COLO829 (cell line): Measurements from ENCODE around the gene CEP112.
"Not testable (repeated sequence)": the region's sequence is repeated elsewhere in the genome, so short reads cannot be mapped to it uniquely, and the experiment has no call there.

Experiments used
- DNase-seq: peaks from one replicate; pipeline ENCODE4 v3.0.0; 2012; ENCODE audit warnings: low spot score

CEP112 gene

DNA sequence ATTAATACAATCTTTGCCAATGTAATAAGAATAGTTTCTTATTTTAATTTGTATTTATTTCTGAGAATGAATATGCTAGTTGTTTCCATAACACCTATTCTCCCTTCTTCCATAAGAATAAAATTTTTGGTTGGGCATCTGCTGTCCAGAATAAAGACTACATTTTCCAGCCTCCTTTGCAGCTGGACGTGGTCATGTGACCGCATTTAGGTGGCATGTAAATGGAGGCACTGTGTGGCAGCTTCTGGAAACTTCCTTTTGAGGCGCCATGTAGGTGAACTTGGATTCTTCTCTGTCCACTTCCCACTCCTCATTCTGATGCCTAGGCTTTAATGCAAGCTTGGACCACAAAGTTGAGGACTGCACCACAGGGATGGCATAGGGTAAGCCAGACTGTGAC lies 415.0 kb downstream of the CEP112 start:
- no peak for DNase-seq

GRCh38 chr17:65774787-65775186 lies 417.1 kb downstream of the CEP112 start:
- DNase-seq: peak; percentile 40

DNA sequence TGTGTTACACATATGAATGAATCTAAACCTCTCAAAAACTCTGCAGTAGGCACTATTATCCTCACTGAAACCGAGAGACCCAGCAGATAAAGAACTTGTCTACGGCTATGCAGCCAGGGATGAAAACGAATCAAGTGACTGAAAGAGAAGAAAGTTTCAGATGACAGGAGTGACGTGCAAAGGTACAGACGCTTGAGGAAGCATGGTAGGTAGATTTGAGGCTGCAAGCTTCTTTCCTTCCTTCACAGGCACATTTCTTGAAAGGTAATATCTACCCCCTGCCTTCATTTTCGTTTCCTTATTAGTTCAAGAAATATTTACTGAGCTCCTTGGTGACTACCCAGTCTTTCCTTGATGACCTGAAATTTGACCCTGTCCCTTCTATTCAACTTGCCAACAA lies 418.9 kb downstream of the CEP112 start:
- DNase-seq: no peak

- DNase-seq: no peak
Observed at GRCh38 chr17:65771704-65772103, 420.2 kb downstream of the CEP112 start.

DNA sequence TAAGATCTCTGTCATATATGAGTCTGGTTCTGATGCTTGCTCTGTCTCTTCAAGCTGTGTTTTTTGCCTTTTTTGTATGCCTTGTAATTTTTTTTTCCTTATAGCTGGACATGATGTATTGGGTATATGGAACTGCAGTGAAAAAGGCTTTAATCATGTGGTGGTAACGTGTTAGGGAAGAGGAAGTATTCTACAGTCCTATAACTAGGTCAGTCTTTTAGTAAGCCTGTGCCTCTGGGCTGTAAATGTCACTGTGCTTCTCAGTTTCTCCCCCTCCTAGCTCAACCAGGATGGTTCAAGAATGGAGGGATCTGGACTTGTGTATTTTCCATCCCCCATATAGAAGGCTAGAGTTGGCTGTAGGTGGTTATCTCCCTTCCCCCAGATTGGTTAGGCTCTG lies 428.1 kb downstream of the CEP112 start:
- DNase-seq: no peak

DNA sequence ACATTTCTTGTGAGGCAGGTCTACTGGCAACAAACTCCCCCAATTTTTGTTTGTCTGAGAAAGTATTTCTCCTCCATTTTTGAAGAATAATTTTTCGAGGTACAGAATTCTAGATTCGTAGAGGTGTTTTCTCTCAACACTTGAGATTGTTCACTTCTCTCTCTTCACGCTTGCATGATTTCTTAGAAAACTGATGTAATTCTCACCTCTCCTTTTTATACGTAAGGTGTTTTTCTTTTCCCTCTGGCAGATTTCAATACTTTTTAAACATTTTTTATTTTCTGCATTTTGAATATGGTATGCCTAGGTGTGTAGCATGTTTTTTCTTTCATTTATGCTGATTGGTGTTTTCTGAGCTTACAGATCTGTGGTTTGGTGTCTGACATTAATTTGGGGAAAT lies 429.0 kb downstream of the CEP112 start:
- DNase-seq: no peak

GRCh38 chr17:65759532-65759931 lies 432.4 kb downstream of the CEP112 start:
- no peak for DNase-seq

DNA sequence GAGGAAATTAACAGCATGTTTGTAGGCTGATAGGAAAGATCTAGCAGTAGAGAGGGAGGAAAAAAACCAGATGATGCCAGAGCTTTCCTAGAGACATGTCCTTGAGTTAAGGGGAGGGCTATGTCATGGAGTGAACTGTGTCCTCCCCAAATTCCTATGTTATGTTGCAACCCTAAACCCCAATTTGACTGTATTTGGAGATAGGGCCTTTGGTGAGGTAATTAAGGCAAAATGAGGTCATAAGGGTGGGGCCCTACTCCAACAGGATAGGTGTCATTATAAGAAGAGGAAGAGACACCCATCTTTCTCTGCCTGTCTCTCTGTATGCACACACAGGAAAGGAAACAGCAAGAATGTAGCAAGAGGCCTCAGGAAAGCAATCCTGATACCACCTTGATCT lies 435.2 kb downstream of the CEP112 start:
- no peak for DNase-seq

GRCh38 chr17:65755799-65756198 lies 436.1 kb downstream of the CEP112 start:
- no peak for DNase-seq

- DNase-seq: no peak
Observed at GRCh38 chr17:65754630-65755029, 437.3 kb downstream of the CEP112 start.

DNA sequence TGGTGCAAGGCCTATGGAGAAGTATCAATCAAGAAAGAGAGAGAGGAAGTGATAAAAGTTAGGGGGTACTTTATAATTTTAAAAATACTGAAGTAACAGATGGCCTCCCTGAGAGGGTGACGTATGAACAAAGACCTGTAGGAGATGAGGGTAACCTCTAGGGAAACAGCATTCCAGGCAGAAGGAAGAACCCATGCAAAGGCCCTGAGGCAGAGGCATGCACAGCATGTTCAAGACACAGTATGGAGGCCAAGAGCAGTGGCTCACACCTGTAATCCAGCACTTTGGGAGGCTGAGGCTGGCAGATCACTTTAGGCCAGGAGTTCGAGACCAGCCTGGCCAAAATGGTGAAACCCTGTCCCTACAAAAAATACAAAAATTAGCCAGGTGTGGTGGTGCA lies 437.9 kb downstream of the CEP112 start:
- DNase-seq: no peak

DNA sequence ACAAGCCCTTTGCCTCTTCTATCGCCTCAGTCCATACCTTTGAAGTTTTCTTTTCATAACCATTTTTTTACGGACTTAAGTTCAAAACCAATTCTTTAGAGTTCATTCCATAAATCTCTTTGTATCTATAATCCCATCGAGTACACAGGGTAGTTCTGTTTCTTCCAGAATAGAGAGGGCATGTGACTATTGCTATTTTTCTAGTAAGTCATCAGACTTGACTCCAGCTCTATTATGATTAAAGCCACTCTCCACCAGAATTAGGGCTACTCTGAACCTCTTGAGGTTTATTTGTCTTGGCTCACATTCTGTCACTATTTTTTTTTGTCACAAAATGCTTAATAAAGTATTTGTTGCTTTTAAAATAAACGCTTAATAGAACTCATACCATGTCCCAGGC lies 438.6 kb downstream of the CEP112 start:
- DNase-seq: no peak

DNA sequence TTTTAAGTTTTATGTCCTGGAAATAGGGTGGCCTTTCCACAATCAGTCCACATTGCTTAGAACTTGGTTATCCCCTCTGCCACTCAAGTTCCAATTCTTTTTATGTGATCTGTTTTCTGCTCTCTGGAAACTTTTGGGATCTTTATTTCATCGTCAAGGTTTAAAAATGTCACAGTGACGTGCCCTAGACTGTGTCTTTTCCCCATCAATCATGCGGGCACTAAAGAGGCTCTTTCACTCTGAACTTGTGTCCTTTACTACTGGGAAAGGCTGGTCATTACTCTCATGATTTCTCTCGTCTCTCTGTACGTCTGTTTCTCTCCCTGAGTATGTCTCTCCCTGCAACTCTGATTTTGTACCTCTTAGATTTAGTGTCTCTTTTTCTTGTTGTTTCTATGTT lies 440.7 kb downstream of the CEP112 start:
- no peak for DNase-seq

- peak; percentile 88 for DNase-seq
Observed at GRCh38 chr17:65750631-65751115, 441.3 kb downstream of the CEP112 start.

DNA sequence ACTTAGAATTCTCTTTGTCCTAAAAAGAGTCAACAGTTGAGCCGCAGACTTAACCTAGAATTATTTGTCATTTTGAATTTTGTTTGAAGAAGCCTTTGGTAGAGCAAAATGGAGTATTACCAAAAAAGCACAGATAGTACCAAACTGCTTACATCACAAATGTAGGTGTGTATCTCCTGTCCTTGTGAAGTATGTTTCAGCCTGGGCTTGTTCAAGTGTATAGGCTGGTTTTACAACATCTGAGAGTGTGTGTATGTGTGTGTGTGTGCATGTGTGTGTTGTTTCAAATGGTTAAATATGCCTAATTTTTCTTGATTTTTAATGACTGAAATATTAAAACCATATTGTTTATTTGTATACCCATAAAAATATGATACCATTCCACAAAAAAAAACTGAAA lies 441.8 kb downstream of the CEP112 start:
- DNase-seq: no peak

DNA sequence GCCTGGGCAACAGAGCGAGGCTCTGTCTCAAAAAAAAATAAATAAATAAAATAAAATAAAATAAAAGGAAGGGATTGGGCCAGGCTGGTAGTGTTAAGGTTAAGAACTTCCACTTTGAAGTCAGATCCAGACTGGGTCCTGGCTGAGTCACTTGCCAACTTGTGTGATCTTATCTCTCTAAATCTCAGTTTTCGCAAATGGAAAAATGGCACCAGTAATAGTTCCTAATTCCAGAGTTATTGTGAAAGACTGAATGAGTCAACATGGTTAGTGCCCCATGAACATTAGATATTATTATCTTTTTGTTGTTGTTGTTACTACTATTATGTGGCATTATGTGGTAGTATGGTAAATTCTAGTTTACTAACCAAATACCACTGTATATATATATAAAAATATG lies 442.5 kb downstream of the CEP112 start:
- no peak for DNase-seq

DNA sequence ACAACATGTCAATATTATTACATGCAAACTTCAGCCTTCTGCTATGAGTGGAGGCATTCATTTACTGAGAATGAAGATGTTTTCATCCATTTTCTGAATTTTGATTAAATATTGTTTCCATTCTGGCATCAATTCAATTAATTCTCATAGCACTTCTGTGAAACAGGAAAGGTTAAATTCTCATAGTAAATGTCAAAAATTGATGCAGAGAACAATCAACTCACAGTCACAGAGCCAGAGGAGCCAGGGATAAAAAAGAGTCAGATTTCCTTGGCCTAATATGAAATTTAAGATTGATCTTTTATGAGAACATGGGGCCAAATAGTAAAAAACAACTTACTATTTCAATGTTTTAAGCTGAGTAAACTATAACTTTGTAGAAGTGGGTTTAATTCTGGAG lies 446.7 kb downstream of the CEP112 start:
- DNase-seq: no peak

- no peak for DNase-seq
Observed at GRCh38 chr17:65743308-65743655, 448.7 kb downstream of the CEP112 start.

DNA sequence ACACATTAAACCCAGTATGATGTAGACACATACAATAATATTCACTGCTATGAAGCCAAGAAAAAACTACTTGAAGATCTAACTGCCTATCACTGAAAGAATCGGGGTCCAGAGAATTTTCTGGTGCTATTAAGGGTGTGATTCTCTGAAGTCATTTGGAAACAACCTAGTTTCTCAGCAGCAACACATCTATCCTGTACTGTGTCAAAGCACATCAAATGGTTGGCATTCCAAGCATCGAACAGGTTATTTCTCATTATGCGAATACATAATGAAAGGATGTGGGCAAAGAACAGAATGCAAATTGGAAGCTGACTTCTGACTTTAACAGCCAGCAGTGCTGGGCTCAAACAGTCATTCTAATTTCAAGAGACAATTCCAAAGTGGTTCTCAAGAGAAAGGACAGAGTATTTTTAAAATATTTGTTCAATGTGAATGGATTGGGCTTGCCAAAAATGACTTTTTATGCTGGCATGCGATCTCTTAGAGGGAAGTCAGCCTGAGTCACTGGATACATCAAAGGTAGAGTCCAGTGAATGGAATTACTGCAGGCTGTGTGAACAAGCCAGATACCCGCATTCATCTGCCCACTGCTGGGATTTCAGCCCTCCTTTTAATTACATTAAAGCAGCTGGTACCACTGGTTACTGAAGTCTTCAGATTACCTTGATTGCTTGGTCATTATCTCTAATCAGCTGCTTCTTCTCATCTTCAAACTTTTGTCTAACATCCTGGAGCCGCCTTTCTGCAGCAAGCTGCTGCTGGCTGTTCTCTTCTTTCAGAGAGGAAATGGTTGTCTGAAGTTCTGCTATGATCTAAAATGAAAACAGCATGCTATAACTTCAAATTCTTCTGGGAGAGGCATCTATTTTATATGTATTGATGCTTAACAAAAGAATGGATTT lies 449.3 kb downstream of the CEP112 start:
- DNase-seq: peak; percentile 78

GRCh38 chr17:65741710-65742109 lies 450.2 kb downstream of the CEP112 start:
- DNase-seq: no peak

DNA sequence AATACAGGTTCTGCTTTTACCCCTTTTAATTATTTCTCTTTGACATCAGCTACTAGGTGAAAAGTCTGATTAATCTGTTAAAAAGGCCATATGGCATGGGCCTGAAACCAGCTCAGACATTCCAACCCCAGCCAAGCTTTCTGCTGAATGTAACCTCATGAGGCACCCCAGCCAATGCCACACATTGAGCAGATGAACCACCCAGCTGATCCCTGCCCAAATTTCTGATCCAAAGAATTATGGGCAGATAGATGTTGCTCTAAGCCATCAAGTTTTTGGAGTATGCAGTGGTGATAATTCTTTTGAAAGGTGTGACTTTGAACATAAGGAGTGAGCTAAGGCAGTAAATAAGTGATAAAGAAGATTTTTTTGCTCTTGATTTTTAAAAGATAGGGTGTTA lies 452.9 kb downstream of the CEP112 start:
- no peak for DNase-seq

DNA sequence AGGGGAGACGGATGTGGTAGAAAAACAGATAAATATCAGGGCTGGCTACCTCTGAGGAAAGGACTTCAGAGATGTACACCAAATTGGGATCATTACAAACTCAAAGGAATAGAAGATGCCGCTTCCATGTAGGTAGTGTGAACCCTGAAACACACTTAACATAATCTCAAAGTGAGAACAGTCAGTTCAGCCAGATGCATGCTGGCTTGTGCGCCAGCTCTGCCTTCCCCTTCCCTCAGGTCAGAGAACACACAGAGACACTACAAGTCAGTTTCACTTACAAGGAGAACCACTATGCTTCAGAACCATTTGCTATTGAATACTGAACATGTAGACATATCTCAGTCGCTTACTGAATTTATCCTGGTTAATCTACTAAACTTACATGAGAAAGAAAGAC lies 454.5 kb downstream of the CEP112 start:
- DNase-seq: no peak

GRCh38 chr17:65733314-65733713 lies 458.6 kb downstream of the CEP112 start:
- DNase-seq: no peak

DNA sequence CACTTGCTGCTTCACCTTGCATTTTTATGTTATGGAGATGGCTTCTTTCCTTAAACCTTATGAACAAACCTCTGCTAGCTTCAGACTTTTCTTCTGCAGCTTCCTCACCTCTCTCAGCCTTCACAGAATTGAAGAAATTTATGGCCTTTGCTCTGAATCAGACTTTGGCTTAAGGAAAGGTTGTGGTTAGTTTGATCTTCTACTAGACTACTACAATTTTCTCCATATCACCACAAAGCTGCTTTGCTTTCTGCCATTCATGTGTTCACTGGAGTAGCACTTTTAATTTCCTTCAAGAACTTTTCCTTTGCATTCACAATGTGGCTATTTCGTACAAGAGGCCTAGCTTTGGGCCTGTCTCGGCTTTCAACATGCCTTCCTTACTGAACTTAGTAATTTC lies 459.3 kb downstream of the CEP112 start:
- not testable (repeated sequence) for DNase-seq
